T-helper 17 cell (primary cell): ENCODE measurements around the gene PLCD3. TPM values are rescaled to one million over a fixed set of nuclear protein-coding genes. Genes with fewer than 3 reads are reported as not detected.

Source experiments
- ATAC-seq: fragments of 150-1000 bp; cut with Tn5 transposase; 2 replicates; pipeline ENCODE4 v1.10.0; 2021; ENCODE audit warnings: mild to moderate bottlenecking, moderate library complexity
- DNase-seq, 3 donors: peaks; one replicate each; pipeline versions ENCODE4 v3.0.0 to v3.0.0-alpha.2; 2020 to 2021
- H3K9me3 ChIP-seq: one replicate; pipeline ENCODE4 v1.7.0; 2013; ENCODE audit warnings: low read length, mild to moderate bottlenecking; ENCODE audit not compliant: control insufficient read depth, poor library complexity, severe bottlenecking
- H3K27ac Mint-ChIP-seq: one replicate; pipeline ENCODE4 v1.8.0; 2022; ENCODE audit warnings: mild to moderate bottlenecking, moderate library complexity, mixed read lengths
- H3K27me3 Mint-ChIP-seq: one replicate; pipeline ENCODE4 v1.8.0; 2022; ENCODE audit warnings: mixed read lengths
- H3K36me3 Mint-ChIP-seq: one replicate; pipeline ENCODE4 v1.8.0; 2022; ENCODE audit warnings: low read depth, mixed read lengths
- H3K4me1 Mint-ChIP-seq: one replicate; pipeline ENCODE4 v1.8.0; 2022; ENCODE audit warnings: mild to moderate bottlenecking, mixed read lengths
- H3K4me3 Mint-ChIP-seq: one replicate; pipeline ENCODE4 v1.8.0; 2022; ENCODE audit warnings: mild to moderate bottlenecking, moderate library complexity, mixed read lengths
- total RNA-seq, 4 donors: library from RNA in 2 of 4; stranded (reverse) in 2 of 4; gene quantifications; one replicate each; pipeline ENCODE4 v1.2.3 and lab custom pipeline; 2022 to 2026

The PLCD3 gene
- total RNA-seq (1 to 10 TPM; 3.7 to 5.0 TPM), total RNA-seq (lab: John Stamatoyannopoulos, UW) (2.6 to 5.7 reads per million in 2 donors)

GRCh38 chr17:45132320-45132571 is at the start of gene PLCD3:
Gene PLCD3, minus strand, starts transcription at chr17:45132515. Its CDS starts 105 bp downstream, at chr17:45132410.
- Mint-ChIP-seq H3K4me3 (peak within 1 kb of the TSS; percentile 90), H3K4me1 (peaks cover 11% of the 10 kb centered on the region)

GRCh38 chr17:45177563-45177962 is 45.2 kb upstream of the PLCD3 start:
- DNase-seq (no peak), ATAC-seq (no peak)
- no peak overlapping the region for H3K27ac Mint-ChIP-seq
- H3K27me3 Mint-ChIP-seq = no peaks in the 10 kb centered on the region
- no peaks in the 10 kb centered on the region for H3K9me3 ChIP-seq
- no peak overlapping the region for H3K4me3 Mint-ChIP-seq
- H3K4me1 Mint-ChIP-seq = peaks cover 9% of the 10 kb centered on the region
- no peaks in the 10 kb centered on the region for H3K36me3 Mint-ChIP-seq

More at GRCh38 chr17:45132320-45132571, at the start of gene PLCD3:
- ATAC-seq (no peak), DNase-seq (peak in 1 of 3 donors; percentile 75)
- Mint-ChIP-seq H3K27me3 (no peaks in the 10 kb centered on the region), H3K36me3 (no peaks in the 10 kb centered on the region), H3K27ac (peak within 1 kb of the TSS; percentile 73)
- no peaks in the 10 kb centered on the region for H3K9me3 ChIP-seq

GRCh38 chr17:45175759-45176115 is 43.4 kb upstream of the PLCD3 start:
- peak overlapping the region; percentile 21 for H3K27ac Mint-ChIP-seq
- peaks cover 9% of the 10 kb centered on the region for H3K4me1 Mint-ChIP-seq
- DNase-seq (no peak), ATAC-seq (no peak)
- no peaks in the 10 kb centered on the region for H3K27me3 Mint-ChIP-seq
- no peaks in the 10 kb centered on the region for H3K9me3 ChIP-seq
- no peaks in the 10 kb centered on the region for H3K36me3 Mint-ChIP-seq
- no peak overlapping the region for H3K4me3 Mint-ChIP-seq

DNA sequence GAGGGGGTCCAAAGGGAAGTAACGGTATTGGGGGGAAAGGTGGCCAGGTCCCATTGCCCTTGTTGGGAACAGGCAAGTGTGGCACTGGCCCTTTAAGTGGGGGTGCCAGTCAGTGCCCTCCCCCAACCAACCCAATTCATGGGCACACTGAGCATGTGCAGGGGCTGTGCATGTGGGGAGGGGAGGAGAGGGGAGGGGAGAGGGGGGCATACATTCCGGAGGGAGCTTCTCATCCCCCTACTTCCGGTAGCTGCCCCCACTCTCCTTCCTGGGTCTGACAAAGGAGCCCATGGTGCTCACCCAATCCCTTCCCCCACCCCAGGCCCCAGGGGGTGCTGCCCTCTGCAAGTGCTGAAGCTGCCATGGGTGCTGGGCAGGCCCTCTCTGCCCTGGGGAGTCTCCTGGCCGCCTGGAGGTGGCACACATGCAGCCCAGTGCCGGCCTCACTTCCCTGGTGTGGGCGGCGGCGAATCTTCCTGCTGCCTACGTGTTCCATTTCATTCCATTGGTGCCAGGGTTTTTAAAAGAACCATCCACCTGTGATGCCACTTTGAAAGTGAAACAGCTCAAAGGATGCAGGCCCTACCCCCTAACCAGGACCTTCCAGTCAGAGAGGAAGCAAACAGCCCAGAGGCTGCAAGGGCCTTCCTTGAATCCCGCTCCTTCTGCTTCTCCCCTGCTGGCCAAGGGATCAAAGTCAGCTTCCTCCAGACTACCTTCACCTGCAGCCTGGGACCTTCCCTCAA is 40.4 kb upstream of the PLCD3 start:
- Mint-ChIP-seq H3K4me1 (peaks cover 9% of the 10 kb centered on the region), H3K36me3 (no peaks in the 10 kb centered on the region), H3K4me3 (peak overlapping the region; percentile 55), H3K27me3 (no peaks in the 10 kb centered on the region), H3K27ac (peak overlapping the region; percentile 68)
- no peaks in the 10 kb centered on the region for H3K9me3 ChIP-seq
- peak; percentile 81 for ATAC-seq
- DNase-seq = peak in 1 of 3 donors; percentile 19

- H3K9me3 ChIP-seq = no peaks in the 10 kb centered on the region
- no peaks in the 10 kb centered on the region for H3K36me3 Mint-ChIP-seq
- ATAC-seq (no peak), DNase-seq (no peak)
- H3K27ac Mint-ChIP-seq = no peak overlapping the region
- no peaks in the 10 kb centered on the region for H3K27me3 Mint-ChIP-seq
- peaks cover 9% of the 10 kb centered on the region for H3K4me1 Mint-ChIP-seq
- no peak overlapping the region for H3K4me3 Mint-ChIP-seq
These were observed 39.9 kb upstream of the PLCD3 start for GRCh38 chr17:45172232-45172540.

DNA sequence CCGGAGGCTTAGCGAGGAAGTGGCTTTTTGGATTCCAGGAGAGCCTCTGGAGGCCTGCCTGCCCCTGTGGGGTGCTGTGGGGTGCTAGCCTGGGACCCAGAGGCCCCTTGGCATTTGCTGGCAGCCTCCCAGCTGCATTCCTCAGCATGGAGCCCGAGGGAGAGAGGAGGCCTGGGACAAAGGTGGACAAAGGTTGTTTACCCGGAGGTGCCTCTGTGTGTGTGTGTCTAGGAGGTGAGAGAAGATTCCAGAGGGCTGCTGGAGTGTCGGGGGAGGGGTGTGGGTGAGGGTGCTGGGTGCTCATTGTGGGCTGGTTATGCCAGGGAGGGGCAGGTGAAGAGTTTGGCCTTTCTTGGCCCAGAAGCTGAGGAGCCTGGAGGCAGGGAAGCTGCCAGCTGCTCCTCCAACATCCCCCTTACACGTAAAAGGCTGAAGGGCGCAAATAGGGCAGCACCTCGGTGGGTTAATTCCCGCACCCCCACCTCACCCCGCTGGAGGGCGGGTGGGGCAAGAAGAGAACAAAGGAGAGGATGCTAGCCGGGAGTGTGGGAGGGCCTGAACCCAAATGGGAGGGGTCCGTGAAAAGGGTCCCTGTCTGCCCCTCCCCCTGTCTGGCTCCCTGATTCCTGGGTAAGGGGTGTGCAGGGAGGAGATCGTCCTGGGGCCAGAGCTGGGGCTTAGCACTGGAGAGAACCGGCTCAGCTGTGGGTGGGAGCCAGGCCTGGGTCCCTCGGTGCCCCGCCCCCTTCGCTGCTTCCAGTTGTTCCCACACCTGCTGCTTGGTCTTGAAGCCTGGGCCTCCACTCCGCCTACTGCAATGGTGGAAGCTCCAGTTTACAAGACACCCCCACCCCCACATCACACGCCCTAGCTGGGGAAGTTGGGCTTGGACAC is 39.3 kb upstream of the PLCD3 start:
- Mint-ChIP-seq H3K27me3 (no peaks in the 10 kb centered on the region), H3K4me3 (peak overlapping the region; percentile 53)

GRCh38 chr17:45170931-45171337 is 38.6 kb upstream of the PLCD3 start:
- H3K9me3 ChIP-seq = no peaks in the 10 kb centered on the region
- Mint-ChIP-seq H3K4me1 (peaks cover 9% of the 10 kb centered on the region), H3K36me3 (no peaks in the 10 kb centered on the region), H3K27me3 (no peaks in the 10 kb centered on the region), H3K27ac (peak overlapping the region; percentile 6), H3K4me3 (peak overlapping the region; percentile 53)
- ATAC-seq (no peak), DNase-seq (no peak)

More for the DNA sequence above, 39.3 kb upstream of the PLCD3 start:
- Mint-ChIP-seq H3K4me1 (peaks cover 9% of the 10 kb centered on the region), H3K36me3 (no peaks in the 10 kb centered on the region), H3K27ac (peak overlapping the region; percentile 6)
- no peak for ATAC-seq
- H3K9me3 ChIP-seq = no peaks in the 10 kb centered on the region
- no peak for DNase-seq

DNA sequence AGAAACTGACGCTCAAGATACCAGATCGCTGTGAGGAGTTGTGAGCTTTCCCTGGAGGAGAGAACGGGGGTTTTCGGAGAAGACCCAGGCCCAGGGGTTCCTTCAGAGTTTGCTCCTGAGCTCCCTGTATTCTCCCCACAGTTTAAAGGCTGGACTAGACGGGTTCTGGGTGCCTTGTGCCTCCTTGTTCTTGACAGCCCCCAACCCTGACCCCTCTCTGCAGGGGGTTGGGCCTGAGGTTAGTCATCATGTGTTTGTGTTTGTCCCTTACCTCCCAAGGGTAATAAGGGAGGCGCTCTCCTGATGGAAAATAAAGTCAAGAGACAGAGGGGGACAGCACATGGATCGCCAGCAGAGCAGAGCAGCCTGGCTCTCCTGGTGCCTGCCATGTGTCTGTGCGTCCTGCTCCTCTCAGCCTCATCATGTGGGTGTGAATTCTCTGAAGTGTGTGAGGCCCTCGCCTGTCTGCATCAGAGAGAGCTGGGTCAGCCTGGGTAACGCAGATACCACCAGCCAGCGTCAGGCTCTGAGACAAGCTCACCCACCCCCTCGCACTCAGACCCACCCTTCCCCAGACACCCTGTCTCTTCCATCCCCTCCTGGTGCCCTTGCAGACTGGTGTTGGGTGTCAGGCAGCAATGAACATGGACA is 38.1 kb upstream of the PLCD3 start:
- no peak overlapping the region for H3K27ac Mint-ChIP-seq

DNA sequence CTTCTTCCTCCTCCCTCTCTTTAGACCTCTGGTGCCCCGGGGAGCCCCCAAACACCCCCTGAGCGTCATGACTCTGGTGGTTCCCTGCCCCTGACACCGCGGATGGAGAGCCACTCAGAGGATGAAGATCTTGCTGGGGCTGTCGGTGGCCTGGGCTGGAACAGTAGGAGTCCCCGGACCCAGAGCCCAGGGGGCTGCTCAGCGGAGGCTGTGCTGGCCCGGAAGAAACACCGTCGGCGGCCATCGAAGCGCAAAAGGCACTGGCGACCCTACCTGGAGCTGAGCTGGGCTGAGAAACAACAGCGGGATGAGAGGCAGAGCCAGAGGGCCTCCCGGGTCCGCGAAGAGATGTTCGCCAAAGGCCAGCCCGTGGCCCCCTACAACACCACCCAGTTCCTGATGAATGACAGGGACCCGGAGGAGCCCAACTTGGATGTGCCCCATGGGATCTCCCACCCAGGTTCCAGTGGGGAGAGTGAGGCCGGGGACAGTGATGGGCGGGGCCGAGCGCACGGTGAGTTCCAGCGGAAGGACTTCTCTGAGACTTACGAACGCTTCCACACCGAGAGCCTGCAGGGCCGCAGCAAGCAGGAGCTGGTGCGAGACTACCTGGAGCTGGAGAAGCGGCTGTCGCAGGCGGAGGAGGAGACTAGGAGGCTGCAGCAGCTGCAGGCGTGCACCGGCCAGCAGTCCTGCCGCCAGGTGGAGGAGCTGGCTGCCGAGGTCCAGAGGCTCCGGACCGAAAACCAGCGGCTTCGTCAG is 36.9 kb upstream of the PLCD3 start:
- H3K9me3 ChIP-seq = no peaks in the 10 kb centered on the region
- Mint-ChIP-seq H3K4me1 (peaks cover 13% of the 10 kb centered on the region), H3K4me3 (no peak overlapping the region), H3K27ac (no peak overlapping the region), H3K27me3 (no peaks in the 10 kb centered on the region), H3K36me3 (peaks cover 2% of the 10 kb centered on the region)
- DNase-seq (no peak), ATAC-seq (no peak)

More for the DNA sequence above, 38.1 kb upstream of the PLCD3 start:
- no peak for DNase-seq
- H3K4me3 Mint-ChIP-seq = no peak overlapping the region
- H3K4me1 Mint-ChIP-seq = peaks cover 9% of the 10 kb centered on the region
- no peak for ATAC-seq
- H3K36me3 Mint-ChIP-seq = no peaks in the 10 kb centered on the region
- no peaks in the 10 kb centered on the region for H3K9me3 ChIP-seq
- H3K27me3 Mint-ChIP-seq = no peaks in the 10 kb centered on the region

GRCh38 chr17:45164734-45165269 is 32.5 kb upstream of the PLCD3 start:
- no peak overlapping the region for H3K27ac Mint-ChIP-seq
- H3K9me3 ChIP-seq = no peaks in the 10 kb centered on the region
- no peaks in the 10 kb centered on the region for H3K27me3 Mint-ChIP-seq
- DNase-seq (no peak), ATAC-seq (no peak)
- no peak overlapping the region for H3K4me3 Mint-ChIP-seq
- H3K36me3 Mint-ChIP-seq = peaks cover 6% of the 10 kb centered on the region
- peaks cover 15% of the 10 kb centered on the region for H3K4me1 Mint-ChIP-seq

- H3K27ac Mint-ChIP-seq = peak overlapping the region; percentile 94
- H3K9me3 ChIP-seq = no peaks in the 10 kb centered on the region
- no peak for ATAC-seq
- H3K4me3 Mint-ChIP-seq = peak overlapping the region; percentile 96
- peaks cover 6% of the 10 kb centered on the region for H3K36me3 Mint-ChIP-seq
- H3K27me3 Mint-ChIP-seq = no peaks in the 10 kb centered on the region
- DNase-seq = no peak
- H3K4me1 Mint-ChIP-seq = peaks cover 28% of the 10 kb centered on the region
These were observed 29.8 kb upstream of the PLCD3 start for GRCh38 chr17:45162025-45162687.

GRCh38 chr17:45161288-45162024 is 29.1 kb upstream of the PLCD3 start, which contains the start of gene HEXIM2:
Gene HEXIM2, plus strand, starts transcription at chr17:45161875. Its CDS starts 919 bp downstream, at chr17:45162794.
- peak; percentile 95 for ATAC-seq
- peaks cover 6% of the 10 kb centered on the region for H3K36me3 Mint-ChIP-seq
- H3K4me1 Mint-ChIP-seq = peaks cover 28% of the 10 kb centered on the region

More at GRCh38 chr17:45161288-45162024, 29.1 kb upstream of the PLCD3 start, which contains the start of gene HEXIM2:
- Mint-ChIP-seq H3K27ac (peak within 1 kb of the TSS; percentile 94), H3K4me3 (peak within 1 kb of the TSS; percentile 96), H3K27me3 (no peaks in the 10 kb centered on the region)
- peak; percentile 87 to 96 (median 95) for DNase-seq
- H3K9me3 ChIP-seq = no peaks in the 10 kb centered on the region
